Measurements from ENCODE around the gene FCRL2.
"Not testable (repeated sequence)": the region's sequence is repeated elsewhere in the genome, so short reads cannot be mapped to it uniquely, and the experiment has no call there.

Gene FCRL2

GRCh38 chr1:157753611-157754010 is 23.3 kb downstream of the FCRL2 start:
- in situ Hi-C loops (cut with MboI; ENCODE audit: low sequenced_read_pairs), result no loop called here

- in situ Hi-C loops (cut with MboI; ENCODE audit: low sequenced_read_pairs), result no loop called here
Measured at GRCh38 chr1:157751283-157751682, 25.6 kb downstream of the FCRL2 start.

GRCh38 chr1:157748262-157748817 is 28.6 kb downstream of the FCRL2 start:
- in situ Hi-C loops (cut with MboI; ENCODE audit: low sequenced_read_pairs), result no loop called here

- in situ Hi-C loops (cut with MboI; ENCODE audit: low sequenced_read_pairs), result no loop called here
Measured at GRCh38 chr1:157739229-157739901, 37.6 kb downstream of the FCRL2 start.

GRCh38 chr1:157735991-157736390 is 40.9 kb downstream of the FCRL2 start:
- in situ Hi-C loops (cut with MboI; ENCODE audit: low sequenced_read_pairs), result not testable (repeated sequence)

GRCh38 chr1:157734321-157734720 is 42.6 kb downstream of the FCRL2 start:
- in situ Hi-C loops (cut with MboI; ENCODE audit: low sequenced_read_pairs), result no loop called here

- in situ Hi-C loops (cut with MboI; ENCODE audit: low sequenced_read_pairs), result no loop called here
Measured at GRCh38 chr1:157732755-157733154, 44.2 kb downstream of the FCRL2 start.

- in situ Hi-C loops (cut with MboI; ENCODE audit: low sequenced_read_pairs), result no loop called here
Measured at GRCh38 chr1:157725221-157725577, 51.7 kb downstream of the FCRL2 start.

GRCh38 chr1:157724537-157725220 is 52.3 kb downstream of the FCRL2 start:
- in situ Hi-C loops (cut with MboI; ENCODE audit: low sequenced_read_pairs), result no loop called here

- in situ Hi-C loops (cut with MboI; ENCODE audit: low sequenced_read_pairs), result no loop called here
Measured at GRCh38 chr1:157723157-157723556, 53.8 kb downstream of the FCRL2 start.

GRCh38 chr1:157721985-157722384 is 54.9 kb downstream of the FCRL2 start:
- in situ Hi-C loops (cut with MboI; ENCODE audit: low sequenced_read_pairs), result no loop called here

GRCh38 chr1:157715736-157716135 is 61.2 kb downstream of the FCRL2 start:
- in situ Hi-C loops (cut with MboI; ENCODE audit: low sequenced_read_pairs), result no loop called here

GRCh38 chr1:157711802-157712201 is 65.1 kb downstream of the FCRL2 start:
- in situ Hi-C loops (cut with MboI; ENCODE audit: low sequenced_read_pairs), result no loop called here

GRCh38 chr1:157704878-157705277 is 72.1 kb downstream of the FCRL2 start:
- in situ Hi-C loops (cut with MboI; ENCODE audit: low sequenced_read_pairs), result no loop called here

GRCh38 chr1:157703981-157704380 is 73.0 kb downstream of the FCRL2 start:
- in situ Hi-C loops (cut with MboI; ENCODE audit: low sequenced_read_pairs), result no loop called here

- in situ Hi-C loops (cut with MboI; ENCODE audit: low sequenced_read_pairs), result no loop called here
Measured at GRCh38 chr1:157702308-157702825, 74.6 kb downstream of the FCRL2 start.

GRCh38 chr1:157700732-157701131 is 76.2 kb downstream of the FCRL2 start, which contains the start of gene FCRL3:
TSS of gene FCRL3 (minus strand) at chr1:157700769. CDS start at chr1:157700489, 280 bp downstream.
- in situ Hi-C loops (cut with MboI; ENCODE audit: low sequenced_read_pairs), result no loop called here

- in situ Hi-C loops (cut with MboI; ENCODE audit: low sequenced_read_pairs), result no loop called here
Measured at GRCh38 chr1:157700305-157700704, 76.6 kb downstream of the FCRL2 start.

- in situ Hi-C loops (cut with MboI; ENCODE audit: low sequenced_read_pairs), result loop anchor here (10.0 kb wide), 1 partner anchor 113 kb away; no protein-coding TSS in a partner anchor
Measured at GRCh38 chr1:157697781-157698569, 79.0 kb downstream of the FCRL2 start.

GRCh38 chr1:157696966-157697628 is 79.8 kb downstream of the FCRL2 start:
- in situ Hi-C loops (cut with MboI; ENCODE audit: low sequenced_read_pairs), result loop anchor here (10.0 kb wide), 1 partner anchor 112 kb away; no protein-coding TSS in a partner anchor

Measured in HL-60/S4 treated with retinoic acid at 250 ng/mL for 4 days and 3 days (cell line).